Pancreas (tissue), 10 donors: ENCODE results near the gene MTHFSD. TPM values are rescaled to one million over a fixed set of nuclear protein-coding genes. Genes with fewer than 3 reads are reported as not detected.

ENCODE experiments used
- ATAC-seq, 4 donors: fragments of 200-7000 bp; cut with Tn5 transposase; one replicate each; pipeline versions ENCODE4 v1.8.0 to v1.9.1; 2020; ENCODE audit warnings: mild to moderate bottlenecking in 4 of 4, moderate library complexity in 4 of 4
- DNase-seq, 6 donors: peaks; one replicate each; pipeline ENCODE4 v3.0.0-alpha.2; 2020
- FAIRE-seq: peaks from 2 replicates; lab custom pipeline; 2012; peaks lifted over from hg19 to GRCh38; lab: Jason Lieb, UNC
- H3K27ac ChIP-seq, 4 donors: fragments of 200-600 bp; sonication (generic); 1 replicate in 3 of 4; 2 replicates in 1 of 4; pipeline versions ENCODE4 v1.5.0 to v1.8.0; 2020
- H3K27me3 ChIP-seq, 4 donors: fragments of 200-600 bp; one replicate each; pipeline ENCODE4 v1.8.0; 2021
- H3K36me3 ChIP-seq, 3 donors: fragments of 200-600 bp; sonication (generic) in 1 of 3; one replicate each; pipeline versions ENCODE4 v1.5.0 to v1.8.0; 2020 to 2021
- H3K4me1 ChIP-seq, 3 donors: fragments of 200-600 bp; one replicate each; pipeline ENCODE4 v1.8.0; 2021
- H3K4me3 ChIP-seq, 4 donors: fragments of 200-600 bp; sonication (generic) in 2 of 4; one replicate each; pipeline versions ENCODE4 v1.5.0 to v1.8.0; 2020 to 2021
- H3K9me3 ChIP-seq, 4 donors: fragments of 200-600 bp; one replicate each; pipeline ENCODE4 v1.8.0; 2021
- CTCF ChIP-seq, 4 donors: fragments of 200-600 bp; sonication (generic) in 3 of 4; IDR thresholded peaks; one replicate each; pipeline versions ENCODE4 v1.5.0 to v1.8.0; 2021; ENCODE audit warnings: antibody characterized with exemption in 4 of 4
- WGBS, 2 donors: extraction: QIAGEN DNeasy Blood & Tissue Kit; methylation state at CpG; one replicate each; pipeline ENCODE4 v1.1.7; 2013; 5-methylcytosine and 5-hydroxymethylcytosine counted together
- intact Hi-C, 3 donors: fragments of 100-400 bp; cut with DNase I; formaldehyde crosslinking; loops; one replicate each; pipeline versions ENCODE4 v1.11.1 to v1.14.2; 2022
- polyA plus RNA-seq, 2 donors: library from polyadenylated mRNA; stranded (reverse); fragments of 200-250 nt; gene quantifications; one replicate each; pipeline ENCODE4 v1.2.3, GENCODE V29; 2013
- total RNA-seq, 6 donors: library from RNA; stranded (reverse); fragmentation: NEBNext Ultra II Directional in 4 of 6; extraction: Animal tissue kit (Norgen Biotek cat#: 25700) in 4 of 6; gene quantifications; one replicate each; pipeline versions ENCODE4 v1.2.1 to v1.2.4, GENCODE V29; 2021 to 2023
- donor health status: healthy with polysubstance abuse.
- donor health status: DM: no; HTN: no; CAD: no; lungs with moderate emphysema.
- donor health status: DM: no; HTN: no; CAD: no.
- donor health status: control.
- donor health status: control.
- donor health status: Bipolar disorder and iron deficiency.
- donor health status: DM: yes; HTN: yes; CAD: no.
- donor health status: DM: no; HTN: no; CAD: no.
- donor health status: DM: no; HTN: no; CAD: no.
- donor health status: DM: yes; HTN: yes; CAD: no.

MTHFSD gene
- total and polyA plus RNA-seq, 8 donors = 7.3 to 17.6 (median 10.4) TPM

DNA sequence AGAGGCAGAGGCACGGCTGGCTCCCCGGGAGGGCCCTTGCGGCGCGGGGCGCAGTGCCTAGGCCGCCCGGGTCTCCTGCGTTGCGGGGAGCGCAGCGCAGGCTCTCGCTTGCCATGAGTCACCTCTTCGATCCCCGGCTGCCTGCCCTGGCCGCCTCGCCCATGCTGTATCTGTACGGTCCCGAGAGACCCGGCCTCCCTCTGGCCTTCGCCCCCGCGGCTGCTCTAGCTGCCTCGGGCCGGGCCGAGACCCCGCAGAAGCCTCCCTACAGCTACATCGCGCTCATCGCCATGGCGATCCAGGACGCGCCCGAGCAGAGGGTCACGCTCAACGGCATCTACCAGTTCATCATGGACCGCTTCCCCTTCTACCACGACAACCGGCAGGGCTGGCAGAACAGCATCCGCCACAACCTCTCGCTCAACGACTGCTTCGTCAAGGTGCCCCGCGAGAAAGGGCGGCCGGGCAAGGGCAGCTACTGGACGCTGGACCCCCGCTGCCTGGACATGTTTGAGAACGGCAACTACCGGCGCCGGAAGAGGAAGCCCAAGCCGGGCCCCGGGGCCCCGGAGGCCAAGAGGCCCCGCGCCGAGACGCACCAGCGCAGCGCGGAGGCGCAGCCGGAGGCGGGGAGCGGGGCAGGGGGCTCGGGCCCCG, 23.7 kb upstream of the MTHFSD start:
- H3K9me3 ChIP-seq = no peaks in the 10 kb centered on the region
- TF ChIP-seq CTCF (IDR thresholded peaks at IDR 0.05) = no peak
- peak overlapping the region in 1 of 4 donors; percentile 12 for H3K4me3 ChIP-seq
- ATAC-seq (no peak), DNase-seq (no peak), FAIRE-seq (no peak)
- intact Hi-C loops = loop anchor here in 2 of 3 donors (10.0 kb wide), 2 partner anchors 476 to 496 kb away; no protein-coding TSS in a partner anchor
- no peaks in the 10 kb centered on the region for H3K36me3 ChIP-seq
- H3K4me1 ChIP-seq = peaks cover 0 to 7% (median 0%) of the 10 kb centered on the region in 3 donors
- WGBS, 2 donors = 5 to 6% methylated on average over 50 to 69 of the region's 69 CpGs
- H3K27ac ChIP-seq = no peak overlapping the region
- H3K27me3 ChIP-seq = peaks cover 0 to 41% (median 8%) of the 10 kb centered on the region in 4 donors

- Histone ChIP-seq H3K27ac (no peak within 1 kb of the TSS), H3K4me3 (peak within 1 kb of the TSS in 1 of 4 donors; percentile 12), H3K36me3 (no peaks in the 10 kb centered on the region), H3K9me3 (no peaks in the 10 kb centered on the region), H3K4me1 (peaks cover 0 to 7% (median 0%) of the 10 kb centered on the region in 3 donors), H3K27me3 (peaks cover 0 to 41% (median 8%) of the 10 kb centered on the region in 4 donors)
- 33 to 36% methylated on average over 13 of the region's 13 CpGs for WGBS, 2 donors
- FAIRE-seq (no peak), ATAC-seq (no peak), DNase-seq (no peak)
- intact Hi-C loops = loop anchor here in 2 of 3 donors (10.0 kb wide), 2 partner anchors 477 to 497 kb away; no protein-coding TSS in a partner anchor
- TF ChIP-seq CTCF (IDR thresholded peaks at IDR 0.05) = no peak
These were observed 23.1 kb upstream of the MTHFSD start, which contains the start of gene FOXL1 for GRCh38 chr16:86578061-86578599. Gene FOXL1 (plus strand): TSS chr16:86578549. CDS start chr16:86578724, 175 bp downstream.

DNA sequence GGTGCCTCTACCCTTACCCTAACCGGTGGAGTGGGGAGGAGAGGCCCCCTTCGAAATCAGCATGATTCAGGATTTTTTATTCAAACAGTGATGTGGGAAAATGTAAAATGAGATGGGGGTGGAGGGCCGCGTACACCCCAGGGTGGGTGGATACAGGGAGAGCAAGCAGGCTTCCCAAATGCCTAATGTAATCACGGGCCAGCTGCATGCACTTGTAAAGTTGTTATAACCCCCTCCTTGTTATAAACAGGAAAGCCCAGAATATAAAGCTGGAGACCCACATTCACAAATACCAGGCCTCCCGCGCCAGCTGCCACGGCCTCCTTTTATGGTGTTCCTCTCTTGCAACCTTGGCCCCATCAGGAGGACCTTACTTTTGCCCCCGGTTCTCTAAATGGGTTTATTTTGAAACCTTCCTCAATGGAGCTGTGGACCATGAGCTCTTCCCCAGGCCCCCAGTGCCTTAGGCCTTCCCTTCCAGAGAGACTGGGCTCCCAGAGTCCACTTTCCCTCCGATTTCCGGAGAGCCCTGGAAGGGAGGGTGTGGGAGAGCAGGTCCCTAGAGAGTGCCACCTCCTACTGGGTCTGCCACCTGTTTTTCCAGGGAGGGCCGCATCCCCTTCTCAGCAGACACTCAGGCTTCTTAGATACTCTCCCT, 22.4 kb upstream of the MTHFSD start:
- intact Hi-C loops = loop anchor here in 2 of 3 donors (10.0 kb wide), 2 partner anchors 477 to 497 kb away; no protein-coding TSS in a partner anchor
- TF ChIP-seq CTCF (IDR thresholded peaks at IDR 0.05) = no peak
- FAIRE-seq (no peak), ATAC-seq (no peak), DNase-seq (no peak)
- Histone ChIP-seq H3K27ac (no peak overlapping the region), H3K4me1 (peaks cover 0 to 7% (median 0%) of the 10 kb centered on the region in 3 donors), H3K9me3 (no peaks in the 10 kb centered on the region), H3K4me3 (no peak overlapping the region), H3K27me3 (peaks cover 0 to 45% (median 8%) of the 10 kb centered on the region in 4 donors), H3K36me3 (no peaks in the 10 kb centered on the region)
- WGBS, 2 donors = 40 to 47% methylated on average over 12 of the region's 12 CpGs

- no peak for FAIRE-seq
- no peak for DNase-seq
- H3K27me3 ChIP-seq = peaks cover 0 to 51% (median 8%) of the 10 kb centered on the region in 4 donors
- H3K9me3 ChIP-seq = no peaks in the 10 kb centered on the region
- no peak for TF ChIP-seq CTCF (IDR thresholded peaks at IDR 0.05)
- intact Hi-C loops = loop anchor here in 2 of 3 donors (10.0 kb wide), 2 partner anchors 478 to 498 kb away; no protein-coding TSS in a partner anchor
- no peak overlapping the region for H3K27ac ChIP-seq
- WGBS, 2 donors = 9 to 10% methylated on average over 33 of the region's 33 CpGs
- H3K4me3 ChIP-seq = peak overlapping the region in 1 of 4 donors; percentile 36
- peaks cover 0 to 7% (median 0%) of the 10 kb centered on the region in 3 donors for H3K4me1 ChIP-seq
- no peaks in the 10 kb centered on the region for H3K36me3 ChIP-seq
- ATAC-seq = peak in 3 of 4 donors; percentile 10 to 36 (median 24)
These were observed 21.7 kb upstream of the MTHFSD start for GRCh38 chr16:86576591-86577313.
